AG04450 (cell line): ENCODE data around the gene SPSB4. TPM values are rescaled to one million over a fixed set of nuclear protein-coding genes. Genes with fewer than 3 reads are reported as not detected.

Experiments used
- CTCF ChIA-PET: fragments of 300-600, 350-600 bp; formaldehyde crosslinking; extraction: SDS; loops from one replicate; lab custom pipeline; 2022; ENCODE audit warnings: antibody characterized with exemption, inconsistent platforms; lab: Charles Lee
- POLR2A ChIA-PET: fragments of 350-600 bp; formaldehyde crosslinking; extraction: SDS; loops from one replicate; lab custom pipeline; 2021; ENCODE audit warnings: antibody characterized with exemption, inconsistent platforms; lab: Yijun Ruan, JAX
- DNase-seq: peaks from one replicate; pipeline ENCODE4 v3.0.0-alpha.2; 2011; ENCODE audit warnings: low read depth, low spot score
- H3K27ac ChIP-seq: one replicate; pipeline ENCODE4 v1.5.1; 2012; ENCODE audit warnings: low read depth, low read length, control low read depth
- H3K27me3 ChIP-seq: one replicate; pipeline ENCODE4 v1.6.0; 2012; ENCODE audit warnings: low read length; ENCODE audit not compliant: control insufficient read depth, insufficient read depth
- H3K4me3 ChIP-seq: 2 replicates; pipeline ENCODE4 v1.5.1; 2011; ENCODE audit warnings: mild to moderate bottlenecking, low read depth, low read length, control low read depth
- H3K9me3 ChIP-seq: 2 replicates; pipeline ENCODE4 v1.5.1; 2012; ENCODE audit warnings: low read length; ENCODE audit not compliant: control insufficient read depth, insufficient read depth
- polyA plus RNA-seq: library from polyadenylated mRNA; depleted of rRNA; stranded (reverse); fragments of >200 nt; gene quantifications from 2 replicates; pipeline ENCODE4 v1.2.3, GENCODE V29; 2011
- TF ChIP-seq, protein P1 (sequence below): IDR thresholded peaks from 2 replicates; pipeline ENCODE4 v1.5.1; 2011; ENCODE audit warnings: low read depth, low read length, control low read depth, inconsistent platforms

The SPSB4 gene
- polyA plus RNA-seq, 1 experiment: not detected

DNA sequence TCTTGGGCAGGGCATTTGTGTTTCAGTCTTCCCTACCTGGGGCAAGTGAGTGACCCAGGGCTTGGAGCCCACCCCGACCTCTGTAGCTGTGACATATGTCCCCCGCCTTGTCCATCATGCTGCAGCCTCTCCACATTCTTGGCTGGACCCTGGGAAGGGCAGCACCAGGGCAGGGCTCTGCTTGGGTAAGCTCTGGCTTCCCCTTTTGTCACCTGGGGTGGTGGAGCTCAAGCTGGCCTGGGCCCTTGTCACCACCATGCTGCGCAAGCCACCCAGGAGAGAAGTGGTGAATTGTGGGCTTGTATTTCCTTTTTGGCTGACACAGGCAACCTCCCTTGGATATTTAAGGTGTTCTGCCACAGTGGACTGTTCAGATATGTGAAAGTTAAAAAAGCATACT is 29.3 kb downstream of the SPSB4 start:
- DNase-seq: no peak
- TF ChIP-seq, protein P1, sequence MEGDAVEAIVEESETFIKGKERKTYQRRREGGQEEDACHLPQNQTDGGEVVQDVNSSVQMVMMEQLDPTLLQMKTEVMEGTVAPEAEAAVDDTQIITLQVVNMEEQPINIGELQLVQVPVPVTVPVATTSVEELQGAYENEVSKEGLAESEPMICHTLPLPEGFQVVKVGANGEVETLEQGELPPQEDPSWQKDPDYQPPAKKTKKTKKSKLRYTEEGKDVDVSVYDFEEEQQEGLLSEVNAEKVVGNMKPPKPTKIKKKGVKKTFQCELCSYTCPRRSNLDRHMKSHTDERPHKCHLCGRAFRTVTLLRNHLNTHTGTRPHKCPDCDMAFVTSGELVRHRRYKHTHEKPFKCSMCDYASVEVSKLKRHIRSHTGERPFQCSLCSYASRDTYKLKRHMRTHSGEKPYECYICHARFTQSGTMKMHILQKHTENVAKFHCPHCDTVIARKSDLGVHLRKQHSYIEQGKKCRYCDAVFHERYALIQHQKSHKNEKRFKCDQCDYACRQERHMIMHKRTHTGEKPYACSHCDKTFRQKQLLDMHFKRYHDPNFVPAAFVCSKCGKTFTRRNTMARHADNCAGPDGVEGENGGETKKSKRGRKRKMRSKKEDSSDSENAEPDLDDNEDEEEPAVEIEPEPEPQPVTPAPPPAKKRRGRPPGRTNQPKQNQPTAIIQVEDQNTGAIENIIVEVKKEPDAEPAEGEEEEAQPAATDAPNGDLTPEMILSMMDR: no peak
- Histone ChIP-seq H3K27ac (no peak overlapping the region), H3K27me3 (peaks cover 6% of the 10 kb centered on the region), H3K9me3 (no peaks in the 10 kb centered on the region), H3K4me3 (no peak overlapping the region)
- ChIA-PET CTCF (interaction anchor here (1.1 kb wide), 1 partner anchor 112 kb away, joined by 3 read pairs; no protein-coding TSS in a partner anchor), POLR2A (no interaction called here)

DNA sequence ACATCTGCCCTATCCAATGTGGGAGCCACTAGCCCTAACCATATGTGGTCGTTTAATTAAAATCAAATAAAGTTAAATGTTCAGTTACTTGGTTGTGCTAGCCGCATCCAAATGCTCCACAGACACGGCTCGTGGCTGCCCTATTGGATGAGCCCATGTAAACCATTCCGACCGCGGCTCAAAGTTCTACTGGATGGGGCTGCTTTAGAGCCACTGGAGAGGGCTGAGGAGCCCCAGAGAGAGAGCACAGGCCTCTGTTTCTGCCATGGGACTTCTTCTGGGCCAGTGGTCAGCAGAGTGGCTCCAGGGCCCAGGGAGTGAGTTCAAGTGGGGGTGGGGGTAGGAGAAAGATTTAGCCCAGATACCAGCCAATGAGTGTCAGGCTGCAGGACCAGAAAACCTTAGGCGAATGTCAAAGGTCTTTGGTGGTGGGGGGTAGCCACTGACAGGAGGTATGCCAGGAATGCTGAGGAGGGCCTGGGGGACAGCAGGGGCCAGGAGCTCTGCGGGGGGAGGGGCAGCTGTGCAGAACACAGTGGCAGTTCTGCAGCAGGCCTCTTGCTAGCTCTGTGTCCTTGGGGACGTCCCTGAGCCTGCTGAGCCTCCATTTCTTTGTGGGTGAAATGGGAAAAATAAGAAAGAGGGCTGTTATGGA is 30.1 kb downstream of the SPSB4 start:
- Histone ChIP-seq H3K9me3 (no peaks in the 10 kb centered on the region), H3K4me3 (no peak overlapping the region), H3K27ac (no peak overlapping the region), H3K27me3 (peaks cover 6% of the 10 kb centered on the region)
- POLR2A ChIA-PET: no interaction called here
- TF ChIP-seq, protein P1: no peak
- no peak for DNase-seq
- CTCF ChIA-PET: no interaction called here

DNA sequence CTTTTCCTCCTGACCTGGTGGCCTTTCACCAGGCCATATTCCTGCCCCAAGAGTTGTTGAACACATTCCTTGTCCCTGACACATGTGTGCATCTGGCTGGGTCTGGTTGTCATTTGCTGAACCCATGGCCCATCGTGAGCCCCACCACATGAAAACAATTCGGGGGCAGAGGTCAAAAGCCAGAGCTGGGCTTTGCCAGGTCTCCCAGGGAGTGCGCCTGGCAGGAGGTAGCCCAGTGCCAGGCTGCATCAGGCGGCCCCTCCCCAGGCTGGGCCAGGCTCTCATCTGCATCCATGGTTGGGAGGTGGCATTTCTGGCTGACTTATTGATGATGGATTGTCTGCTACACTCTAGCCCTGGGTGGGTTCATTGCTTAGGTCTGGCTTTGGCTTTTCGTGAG is 30.9 kb downstream of the SPSB4 start:
- Histone ChIP-seq H3K4me3 (no peak overlapping the region), H3K27ac (no peak overlapping the region), H3K9me3 (no peaks in the 10 kb centered on the region), H3K27me3 (peaks cover 6% of the 10 kb centered on the region)
- CTCF ChIA-PET: no interaction called here
- POLR2A ChIA-PET: no interaction called here
- no peak for DNase-seq
- TF ChIP-seq, protein P1: no peak

DNA sequence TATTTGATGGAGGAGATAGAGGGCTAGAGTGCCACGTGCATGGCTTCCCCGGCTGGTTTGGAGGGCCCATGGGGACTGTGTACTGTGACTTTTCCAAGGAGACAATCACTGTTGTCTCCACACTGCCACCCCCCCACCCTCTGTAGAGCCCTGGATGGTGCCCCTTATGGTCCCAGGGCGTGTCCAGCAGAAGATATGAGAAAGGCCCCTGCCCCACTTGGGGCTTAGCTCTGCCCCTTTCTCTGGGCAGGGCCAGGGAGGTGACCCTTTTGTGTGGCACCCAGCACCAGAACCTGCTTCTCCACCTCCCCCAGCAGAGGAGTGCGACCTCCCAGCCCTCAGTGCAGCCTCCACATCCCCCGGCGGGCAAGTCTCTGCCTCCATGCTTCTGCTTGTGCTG is 32.1 kb downstream of the SPSB4 start:
- ChIA-PET POLR2A (no interaction called here), CTCF (interaction anchor here (1.1 kb wide), 1 partner anchor 109 kb away, joined by 4 read pairs; no protein-coding TSS in a partner anchor)
- DNase-seq: no peak
- Histone ChIP-seq H3K9me3 (no peaks in the 10 kb centered on the region), H3K27ac (no peak overlapping the region), H3K27me3 (peaks cover 6% of the 10 kb centered on the region), H3K4me3 (no peak overlapping the region)
- TF ChIP-seq, protein P1: no peak

DNA sequence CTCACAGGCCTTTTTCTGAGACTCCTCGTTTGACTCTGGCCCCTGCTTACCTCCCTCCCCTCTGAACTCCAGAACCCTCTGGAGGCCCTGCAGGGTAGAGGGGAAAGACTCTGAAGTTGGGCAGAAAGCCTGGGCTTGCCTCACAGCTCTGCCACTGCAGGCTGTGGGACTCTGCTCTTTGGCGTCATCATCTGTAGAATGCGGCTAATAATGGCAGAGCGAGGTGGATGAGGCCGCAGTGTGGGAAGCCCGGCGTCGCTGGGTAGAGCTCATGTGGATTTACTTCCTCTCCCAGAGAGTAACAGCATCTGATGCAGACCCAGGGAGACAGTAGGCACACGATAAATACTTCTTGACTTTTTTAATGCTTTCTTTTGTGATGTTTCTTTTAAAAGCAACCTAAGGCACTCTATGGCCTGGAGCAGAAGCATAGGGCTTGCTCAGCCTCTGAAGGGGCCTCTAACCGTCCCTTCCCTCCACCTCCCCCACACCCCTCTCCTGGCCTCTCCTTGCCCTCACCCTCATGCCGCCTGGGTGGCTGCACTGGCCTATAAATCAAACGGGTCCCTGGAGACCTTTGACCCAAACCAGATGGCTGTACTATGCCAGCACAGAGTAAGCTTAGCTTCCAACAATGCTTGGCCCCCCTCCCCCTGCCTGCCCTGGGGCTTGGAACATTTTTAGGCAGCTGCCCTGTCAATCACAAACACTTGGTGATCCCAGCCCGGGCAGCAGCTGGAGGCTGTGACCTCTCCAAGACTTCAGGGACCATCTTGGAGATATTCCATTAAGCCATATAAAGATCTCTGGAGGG is 32.9 kb downstream of the SPSB4 start:
- ChIA-PET POLR2A (no interaction called here), CTCF (interaction anchor here (1.1 kb wide), 1 partner anchor 108 kb away, joined by 4 read pairs; no protein-coding TSS in a partner anchor)
- DNase-seq: no peak
- H3K27ac ChIP-seq: no peak overlapping the region
- H3K27me3 ChIP-seq: peaks cover 8% of the 10 kb centered on the region
- TF ChIP-seq, protein P1: no peak
- no peak overlapping the region for H3K4me3 ChIP-seq
- H3K9me3 ChIP-seq: no peaks in the 10 kb centered on the region
